Suppressor macrophage treated with lipopolysaccharide for 1 hour (primary cell): Measurements from ENCODE around the gene SERPINB6.
"Not testable (repeated sequence)": the region's sequence is repeated elsewhere in the genome, so short reads cannot be mapped to it uniquely, and the experiment has no call there.

ENCODE experiments used
- DNase-seq, 3 donors: peaks; one replicate each; pipeline ENCODE4 v3.0.0-alpha.2; 2020 to 2022

Gene SERPINB6

DNA sequence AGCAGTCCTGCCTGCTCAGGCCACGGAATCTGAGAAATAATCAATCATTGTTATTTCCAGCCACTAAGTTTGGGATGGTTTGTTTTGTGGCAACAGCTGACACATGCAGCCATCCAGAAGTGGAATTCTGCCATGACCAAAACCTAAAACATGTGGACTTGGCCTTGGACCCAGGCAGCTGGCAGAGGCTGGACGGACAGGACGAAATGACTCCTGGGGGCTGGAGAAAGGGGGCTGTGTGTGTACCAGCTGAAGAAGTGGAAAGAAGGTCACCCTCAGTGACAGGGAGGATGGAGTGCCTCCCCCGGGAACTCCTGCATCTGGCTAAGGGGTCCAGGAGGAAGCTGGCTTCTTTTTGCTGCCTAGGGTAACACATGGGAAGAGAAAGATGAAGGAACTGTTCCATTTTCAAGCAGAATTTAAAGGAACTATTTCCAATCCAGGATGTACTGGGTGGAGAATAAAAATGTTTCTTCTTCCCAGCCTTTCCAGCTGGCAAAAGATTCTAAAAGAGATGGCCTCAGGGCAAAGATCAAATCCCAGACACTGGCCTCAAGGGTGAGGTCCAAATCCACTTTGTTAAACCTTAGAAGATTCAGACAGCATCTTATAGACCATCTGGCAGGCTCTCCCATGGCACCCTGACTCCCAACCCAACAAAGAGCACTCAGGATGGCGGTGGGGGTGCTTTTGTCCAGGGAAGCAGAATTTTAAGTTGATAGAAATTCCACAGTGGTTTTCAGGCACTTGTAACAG, 14.3 kb downstream of the SERPINB6 start:
- DNase-seq: no peak

DNA sequence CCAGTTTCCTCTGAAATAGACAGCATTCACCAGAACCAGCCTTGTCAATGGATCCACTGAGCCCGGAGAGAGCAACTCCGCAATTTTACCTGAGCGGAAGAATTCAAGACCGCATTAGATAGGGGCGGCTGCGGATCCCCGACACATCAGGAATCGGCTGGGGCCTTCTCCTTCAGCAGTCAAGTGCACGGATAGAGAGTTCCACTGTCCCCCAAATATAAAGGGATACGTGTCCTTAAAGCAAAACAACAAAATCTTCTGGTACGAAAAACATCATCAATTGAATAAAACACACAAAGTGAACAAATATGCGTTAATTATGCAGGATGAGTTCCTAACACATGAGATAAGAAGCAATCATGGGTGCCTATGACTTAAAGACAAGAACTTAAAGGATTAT, 18.3 kb downstream of the SERPINB6 start:
- no peak for DNase-seq

DNA sequence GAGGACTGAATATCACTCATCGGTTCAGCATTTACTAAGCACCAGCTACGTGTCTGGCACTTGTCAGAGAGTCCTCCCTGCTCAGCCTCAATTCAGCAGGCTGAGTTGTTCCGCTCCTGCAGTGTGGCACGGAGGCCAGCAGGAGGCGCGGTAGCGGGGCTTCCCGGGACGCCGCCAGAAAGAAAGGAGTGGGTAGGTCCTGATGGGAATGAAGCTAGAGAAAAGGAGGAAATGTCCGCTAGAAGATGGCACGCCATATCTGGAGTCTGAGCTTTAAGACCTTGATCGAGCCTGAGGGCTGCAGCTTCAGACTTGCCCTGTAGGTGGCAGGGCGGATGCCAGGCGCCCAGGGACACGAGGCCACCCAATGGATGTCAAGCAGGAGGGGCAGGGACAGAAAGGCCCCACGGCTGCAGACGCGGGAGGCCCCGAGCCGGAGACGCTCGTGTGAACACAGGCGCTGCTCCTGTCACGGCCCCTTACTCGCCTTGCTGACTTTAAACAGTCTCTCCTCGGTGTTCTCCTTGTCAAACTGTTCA, 18.7 kb downstream of the SERPINB6 start:
- peak; percentile 78 to 91 (median 87) for DNase-seq

DNA sequence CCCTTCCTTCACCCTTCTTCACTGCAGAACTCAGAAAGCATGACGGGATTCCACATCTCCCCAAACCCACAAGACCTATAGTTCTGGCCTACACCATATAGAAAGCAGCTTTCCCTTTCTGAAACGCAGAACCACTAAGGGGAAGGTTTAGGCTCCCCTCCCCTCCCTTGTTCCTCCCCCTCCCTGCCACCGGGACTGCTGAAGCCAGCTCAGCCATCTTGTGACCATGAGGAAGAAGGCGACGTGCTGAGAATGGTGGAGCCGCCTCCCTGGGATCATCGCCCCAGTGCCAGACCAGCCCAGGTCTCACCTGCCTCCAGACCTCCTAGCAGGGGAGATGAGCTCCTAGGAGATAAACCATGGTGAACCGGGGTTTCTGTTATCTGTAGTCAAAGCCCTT, 19.6 kb downstream of the SERPINB6 start:
- peak; percentile 92 to 94 (median 93) for DNase-seq

- no peak for DNase-seq
Measured at GRCh38 chr6:2950713-2951112, 20.7 kb downstream of the SERPINB6 start.

GRCh38 chr6:2949536-2950083, 21.8 kb downstream of the SERPINB6 start:
- no peak for DNase-seq

GRCh38 chr6:2949121-2949520, 22.2 kb downstream of the SERPINB6 start:
- DNase-seq: no peak

DNA sequence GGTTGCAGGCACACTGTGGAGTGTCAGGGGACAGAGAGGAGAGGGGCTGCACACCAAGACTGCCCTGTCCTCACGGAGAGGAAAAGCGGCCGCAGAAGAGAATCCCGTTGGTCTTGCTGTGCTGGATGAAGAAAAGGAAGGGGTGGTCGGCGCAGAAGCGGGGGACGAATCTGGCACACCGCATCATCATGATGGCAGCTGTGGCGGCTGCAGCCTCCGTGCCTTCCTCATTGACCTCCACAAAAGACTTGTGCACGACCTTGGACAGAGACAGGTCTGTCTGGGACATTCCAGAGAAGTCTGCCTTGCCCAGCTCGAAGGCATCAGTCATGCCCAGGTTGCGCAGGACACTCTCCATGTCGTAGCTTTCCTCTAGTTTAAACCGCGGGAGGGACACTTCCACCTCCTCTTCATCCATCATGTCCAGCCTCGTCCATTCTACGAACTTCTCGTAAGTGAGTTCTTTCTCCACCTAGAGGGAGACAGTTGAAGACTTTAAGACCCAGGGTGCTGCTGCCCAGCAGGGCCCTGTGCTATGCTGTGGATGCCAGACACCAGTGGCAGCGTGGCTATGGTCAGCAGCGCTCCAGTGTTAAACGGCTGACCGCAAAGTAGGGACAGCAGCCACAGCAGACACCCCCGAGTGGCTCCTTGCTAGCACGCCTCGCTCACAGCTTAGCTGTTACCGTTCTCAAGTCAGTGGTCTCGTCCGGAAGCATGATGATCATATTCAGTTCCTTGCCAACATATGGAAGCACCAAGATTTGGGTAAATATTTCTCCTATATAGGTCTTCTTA, 22.9 kb downstream of the SERPINB6 start:
- DNase-seq: no peak

- peak in 1 of 3 donors; percentile 26 for DNase-seq
Measured at GRCh38 chr6:2947445-2947844, 23.9 kb downstream of the SERPINB6 start.

DNA sequence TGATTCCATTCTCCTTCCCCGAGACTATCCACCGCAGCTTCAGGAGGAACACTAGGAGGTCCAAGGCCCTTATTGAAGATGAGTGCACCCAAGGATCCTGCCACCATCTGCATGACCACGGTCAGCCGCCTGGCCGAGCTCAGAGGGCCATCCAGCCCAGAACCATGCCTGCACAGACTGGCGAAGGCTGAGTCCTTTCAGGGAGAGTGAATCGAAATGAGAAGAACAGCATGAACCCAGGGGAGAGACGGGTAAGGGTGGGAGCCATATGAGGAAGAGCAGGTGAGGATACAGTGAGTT, 26.3 kb downstream of the SERPINB6 start:
- DNase-seq: no peak

GRCh38 chr6:2944405-2945152, 26.8 kb downstream of the SERPINB6 start:
- no peak for DNase-seq

DNA sequence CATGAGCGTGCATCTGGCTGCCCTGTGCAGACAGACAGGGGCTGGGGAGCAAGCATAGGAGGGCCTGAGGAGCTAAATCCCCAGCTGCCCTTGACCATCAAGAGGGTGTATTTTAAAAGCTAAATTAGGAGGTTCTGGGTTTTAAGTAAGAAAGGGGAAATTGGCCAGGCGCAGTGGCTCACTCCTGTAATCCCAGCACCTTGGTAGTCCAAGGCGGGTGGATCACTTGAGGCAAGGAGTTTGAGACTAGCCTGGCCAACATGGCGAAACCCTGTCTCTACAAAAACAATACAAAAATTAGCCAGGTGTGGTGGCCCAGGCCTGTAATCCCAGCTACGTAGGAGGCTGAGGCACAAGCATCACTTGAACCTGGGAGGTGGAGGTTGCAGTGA, 27.8 kb downstream of the SERPINB6 start:
- no peak for DNase-seq

- DNase-seq: peak in 1 of 3 donors; percentile 28
Measured at GRCh38 chr6:2942914-2943563, 28.3 kb downstream of the SERPINB6 start.

- not testable (repeated sequence) for DNase-seq
Measured at GRCh38 chr6:2942116-2942515, 29.3 kb downstream of the SERPINB6 start.

- no peak for DNase-seq
Measured at GRCh38 chr6:2940851-2941250, 30.5 kb downstream of the SERPINB6 start.

DNA sequence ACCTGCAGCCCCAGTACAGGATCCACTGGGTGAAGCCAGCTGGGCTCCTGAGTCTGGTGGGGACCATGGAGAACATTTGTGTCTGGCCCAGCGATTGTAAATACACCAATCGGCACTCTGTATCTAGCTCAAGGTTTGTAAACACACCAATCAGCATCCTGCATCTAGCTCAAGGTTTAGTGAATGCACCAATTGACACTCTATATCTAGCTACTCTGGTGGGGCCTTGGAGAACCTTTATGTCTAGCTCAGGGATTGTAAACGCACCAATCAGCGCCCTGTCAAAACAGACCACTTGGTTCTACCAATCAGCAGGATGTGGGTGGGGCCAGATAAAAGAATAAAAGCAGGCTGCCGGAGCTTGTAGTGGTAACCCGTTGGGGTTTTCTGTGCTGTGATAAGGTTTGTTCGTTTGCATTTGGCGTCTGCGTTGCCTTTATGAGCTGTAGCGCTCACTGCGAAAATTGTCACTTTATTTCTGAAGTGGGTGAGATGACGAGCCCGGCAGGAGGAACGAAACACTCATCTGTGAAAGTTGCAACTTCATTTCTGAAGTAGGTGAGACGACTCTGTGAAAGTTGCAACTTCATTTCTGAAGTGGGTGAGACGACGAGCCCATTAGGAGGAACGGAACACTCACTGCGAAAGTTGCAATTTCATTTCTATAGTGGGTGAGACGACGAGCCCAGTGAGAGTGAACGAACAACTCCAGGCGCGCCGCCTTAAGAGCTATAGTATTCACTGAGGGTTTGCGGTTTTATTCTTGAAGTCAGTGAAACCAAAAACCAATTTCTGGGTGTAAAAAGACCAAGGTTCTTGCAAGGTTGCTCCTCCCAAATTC, 31.1 kb downstream of the SERPINB6 start:
- DNase-seq: peak in 2 of 3 donors; percentile 83 to 90

DNA sequence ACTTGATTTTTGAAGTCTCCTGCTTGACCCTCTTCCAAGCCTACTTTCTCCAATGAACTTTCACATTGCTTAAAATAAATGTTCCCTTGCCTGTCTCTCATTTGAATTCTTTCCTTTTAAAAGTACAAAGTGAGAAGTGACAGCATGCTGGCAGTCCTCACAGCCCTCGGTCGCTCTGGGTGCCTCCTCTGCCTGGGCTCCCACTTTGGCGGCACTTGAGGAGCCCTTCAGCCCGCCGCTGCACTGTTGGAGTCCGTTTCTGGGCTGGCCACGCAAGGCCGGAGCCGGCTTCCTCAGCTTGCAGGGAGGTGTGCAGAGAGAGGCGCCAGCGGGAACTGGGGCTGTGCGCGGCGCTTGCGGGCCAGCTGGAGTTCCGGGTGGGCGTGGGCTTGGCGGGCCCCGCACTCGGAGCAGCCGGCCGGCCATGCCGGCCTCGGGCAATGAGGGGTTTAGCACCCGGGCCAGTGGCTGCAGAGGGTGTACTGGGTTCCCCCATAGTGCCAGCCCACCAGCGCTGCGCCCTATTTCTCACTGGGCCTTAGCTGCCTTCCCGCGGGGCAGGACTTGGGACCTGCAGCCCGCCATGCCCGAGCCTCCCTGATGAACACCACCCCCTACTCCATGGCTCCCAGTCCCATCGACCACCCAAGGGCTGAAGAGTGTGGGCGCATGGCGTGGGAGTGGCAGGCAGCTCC, 31.9 kb downstream of the SERPINB6 start:
- no peak for DNase-seq

- DNase-seq: no peak
Measured at GRCh38 chr6:2938632-2939083, 32.7 kb downstream of the SERPINB6 start.

DNA sequence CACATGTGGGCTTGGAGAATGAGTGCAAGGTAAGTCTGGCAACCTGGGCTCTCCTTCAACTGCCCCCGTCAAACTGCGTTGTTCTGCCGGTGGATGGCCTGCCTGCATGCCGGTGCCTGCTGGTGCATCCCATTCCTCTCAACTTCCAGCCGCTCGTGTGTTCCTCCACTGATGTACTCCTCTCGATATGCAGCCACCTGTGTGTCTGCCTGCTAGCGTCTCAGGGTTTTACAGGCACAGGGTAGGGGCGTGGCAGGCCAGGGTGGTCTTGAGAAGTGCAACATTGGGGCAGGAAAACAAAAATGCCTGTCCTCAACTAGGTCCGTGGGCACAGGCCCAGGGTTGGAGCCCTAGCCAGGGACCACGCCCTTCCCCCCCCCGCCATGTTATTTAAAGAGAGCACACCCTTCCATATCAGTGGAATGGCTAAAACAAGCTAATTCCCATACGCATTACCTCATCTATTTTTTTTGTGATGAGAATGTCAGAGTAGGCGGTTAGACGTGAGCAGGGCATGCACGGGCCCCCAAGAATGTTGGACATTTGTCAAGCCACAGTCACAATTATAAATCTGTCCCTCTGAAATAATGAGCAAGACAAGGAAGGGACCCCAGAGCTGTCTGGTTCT, 33.2 kb downstream of the SERPINB6 start:
- DNase-seq: no peak

GRCh38 chr6:2937627-2938003, 33.8 kb downstream of the SERPINB6 start:
- DNase-seq: no peak
